Subcutaneous abdominal adipose tissue (tissue), 5 donors: ENCODE data around the gene ACCSL.

ENCODE experiments used
- H3K27ac ChIP-seq: one replicate; pipeline ENCODE4 v1.7.0; 2013; ENCODE audit warnings: low read depth, mild to moderate bottlenecking, inconsistent platforms, low read length, moderate library complexity
- H3K27me3 ChIP-seq, 5 donors: one replicate each; pipeline ENCODE4 v1.7.0; 2013; ENCODE audit warnings: low read length in 5 of 5, inconsistent platforms in 1 of 5; ENCODE audit not compliant: control insufficient read depth in 5 of 5, insufficient read depth in 4 of 5
- H3K36me3 ChIP-seq, 5 donors: one replicate each; pipeline ENCODE4 v1.7.0; 2013; ENCODE audit warnings: low read length in 5 of 5; ENCODE audit not compliant: control insufficient read depth in 5 of 5, insufficient read depth in 5 of 5
- H3K4me1 ChIP-seq, 5 donors: one replicate each; pipeline ENCODE4 v1.7.0; 2013; ENCODE audit warnings: low read length in 5 of 5, mild to moderate bottlenecking in 3 of 5, moderate library complexity in 1 of 5; ENCODE audit not compliant: control insufficient read depth in 5 of 5, insufficient read depth in 5 of 5
- H3K4me3 ChIP-seq, 5 donors: one replicate each; pipeline ENCODE4 v1.7.0; 2013; ENCODE audit warnings: low read length in 5 of 5, low read depth in 1 of 5
- H3K9ac ChIP-seq, 5 donors: one replicate each; pipeline ENCODE4 v1.7.0; 2013; ENCODE audit warnings: low read length in 5 of 5, mild to moderate bottlenecking in 4 of 5, moderate library complexity in 3 of 5
- H3K9me3 ChIP-seq, 5 donors: one replicate each; pipeline ENCODE4 v1.7.0; 2013; ENCODE audit warnings: low read length in 5 of 5; ENCODE audit not compliant: control insufficient read depth in 5 of 5
- donor health status: healthy.
- donor health status: healthy.
- donor health status: healthy.
- donor health status: healthy.
- donor health status: healthy.

ACCSL gene

DNA sequence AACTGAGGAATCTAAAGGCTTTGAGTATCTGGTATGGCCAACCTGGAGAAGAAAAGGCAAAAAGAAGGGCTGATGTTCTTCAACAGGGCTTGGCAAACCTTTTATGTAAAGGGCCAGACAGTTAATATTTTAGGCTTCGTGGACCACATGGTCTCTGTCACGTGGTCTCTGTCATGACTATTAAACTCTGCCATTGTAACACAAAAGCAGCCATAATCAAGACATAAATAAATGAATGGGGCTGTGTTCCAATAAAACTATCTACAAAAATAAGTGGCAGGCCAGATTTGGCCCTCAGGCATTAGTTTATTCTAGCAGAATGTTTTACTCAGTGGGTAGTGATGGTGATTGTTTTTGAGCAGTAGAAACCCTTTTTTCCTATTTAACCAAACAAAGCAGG is 483 bp upstream of the ACCSL start:
- H3K4me1 ChIP-seq = no peaks in the 10 kb centered on the region
- H3K4me3 ChIP-seq = no peak overlapping the region
- H3K27me3 ChIP-seq = peaks cover 0 to 3% (median 0%) of the 10 kb centered on the region in 5 donors
- H3K36me3 ChIP-seq = no peaks in the 10 kb centered on the region
- H3K9me3 ChIP-seq = no peaks in the 10 kb centered on the region
- no peak overlapping the region for H3K9ac ChIP-seq
- no peak overlapping the region for H3K27ac ChIP-seq

DNA sequence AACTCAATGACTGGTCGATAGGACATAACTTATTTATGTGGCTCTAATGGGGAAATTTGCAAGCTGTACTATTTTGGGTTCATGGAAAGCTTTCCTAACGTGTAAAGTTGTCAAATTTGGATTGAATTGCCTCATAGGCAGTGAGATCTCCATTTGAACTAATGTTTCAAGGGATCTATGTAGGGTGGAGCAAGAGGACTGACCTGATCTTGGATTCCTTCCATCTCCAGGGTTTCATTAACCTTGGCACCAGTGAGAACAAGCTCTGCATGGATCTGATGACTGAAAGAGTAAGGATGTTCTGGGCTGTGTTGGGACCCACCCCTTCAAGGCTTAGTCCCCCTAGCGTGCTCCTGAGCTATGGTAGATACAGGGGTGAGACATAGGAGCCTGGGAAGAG is 2.1 kb downstream of the ACCSL start:
- Histone ChIP-seq H3K9ac (no peak overlapping the region), H3K4me3 (no peak overlapping the region), H3K27ac (no peak overlapping the region), H3K4me1 (no peaks in the 10 kb centered on the region), H3K9me3 (no peaks in the 10 kb centered on the region), H3K36me3 (no peaks in the 10 kb centered on the region), H3K27me3 (peaks cover 0 to 3% (median 0%) of the 10 kb centered on the region in 5 donors)

DNA sequence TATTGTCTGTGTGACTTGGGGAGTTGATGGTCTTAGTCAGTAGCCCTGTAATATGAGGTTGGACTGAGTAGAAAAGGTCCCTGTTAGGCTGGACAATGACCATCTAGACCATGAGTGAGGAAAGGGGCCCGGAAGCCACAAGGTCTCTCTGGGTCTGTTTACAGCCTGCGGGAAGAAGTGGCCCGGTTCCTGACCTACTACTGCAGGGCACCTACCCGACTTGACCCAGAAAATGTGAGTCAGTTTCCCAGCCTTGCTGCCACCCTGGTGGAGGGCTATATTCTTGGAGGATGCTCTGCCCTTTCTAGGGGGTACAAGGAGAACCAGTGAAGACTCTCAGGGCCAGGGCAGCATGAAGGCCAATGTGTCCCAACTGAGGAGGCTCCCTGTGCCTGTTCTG is 3.4 kb downstream of the ACCSL start:
- no peaks in the 10 kb centered on the region for H3K9me3 ChIP-seq
- H3K4me1 ChIP-seq = no peaks in the 10 kb centered on the region
- H3K27me3 ChIP-seq = peaks cover 0 to 3% (median 0%) of the 10 kb centered on the region in 5 donors
- no peak overlapping the region for H3K4me3 ChIP-seq
- no peak overlapping the region for H3K27ac ChIP-seq
- no peak overlapping the region for H3K9ac ChIP-seq
- no peaks in the 10 kb centered on the region for H3K36me3 ChIP-seq

DNA sequence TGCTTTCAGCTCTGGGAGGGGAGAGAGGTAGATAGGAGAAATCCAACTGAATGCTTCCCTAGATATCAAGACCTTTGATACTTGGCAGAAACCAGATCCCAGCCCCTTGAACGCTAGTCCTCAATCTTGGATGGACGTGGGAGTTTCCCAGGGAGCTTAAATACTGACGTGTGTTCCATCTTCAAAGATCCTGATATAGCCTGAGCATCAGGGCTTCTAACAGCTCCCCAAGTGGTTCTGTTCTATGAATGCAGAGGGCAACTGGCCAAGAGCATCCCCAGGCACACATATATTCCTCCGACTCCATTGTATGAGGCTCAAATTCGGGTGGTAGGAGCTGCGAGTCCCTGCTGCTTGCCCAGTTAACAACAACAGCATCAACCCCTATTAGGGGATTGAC is 9.6 kb downstream of the ACCSL start:
- Histone ChIP-seq H3K36me3 (no peaks in the 10 kb centered on the region), H3K9me3 (no peaks in the 10 kb centered on the region), H3K27ac (no peak overlapping the region), H3K9ac (no peak overlapping the region), H3K4me3 (no peak overlapping the region), H3K27me3 (no peaks in the 10 kb centered on the region), H3K4me1 (no peaks in the 10 kb centered on the region)

DNA sequence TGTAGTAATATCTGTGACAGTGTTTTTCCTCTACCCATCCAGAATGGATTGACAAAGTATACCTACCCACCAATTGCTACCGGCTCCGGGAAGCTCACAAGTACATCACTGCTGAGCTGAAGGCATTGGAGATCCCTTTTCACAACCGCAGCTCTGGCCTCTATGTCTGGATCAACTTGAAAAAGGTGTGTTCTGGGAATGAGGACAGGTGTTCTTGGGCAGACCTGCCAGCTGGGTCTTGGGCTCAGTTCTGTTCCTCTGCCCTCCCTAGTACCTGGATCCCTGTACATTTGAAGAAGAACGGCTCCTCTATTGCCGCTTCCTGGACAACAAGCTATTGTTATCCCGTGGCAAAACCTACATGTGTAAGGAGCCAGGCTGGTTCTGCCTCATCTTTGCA is 10.5 kb downstream of the ACCSL start:
- H3K27ac ChIP-seq = no peak overlapping the region
- no peaks in the 10 kb centered on the region for H3K9me3 ChIP-seq
- H3K4me3 ChIP-seq = no peak overlapping the region
- no peaks in the 10 kb centered on the region for H3K4me1 ChIP-seq
- H3K36me3 ChIP-seq = no peaks in the 10 kb centered on the region
- no peaks in the 10 kb centered on the region for H3K27me3 ChIP-seq
- no peak overlapping the region for H3K9ac ChIP-seq

DNA sequence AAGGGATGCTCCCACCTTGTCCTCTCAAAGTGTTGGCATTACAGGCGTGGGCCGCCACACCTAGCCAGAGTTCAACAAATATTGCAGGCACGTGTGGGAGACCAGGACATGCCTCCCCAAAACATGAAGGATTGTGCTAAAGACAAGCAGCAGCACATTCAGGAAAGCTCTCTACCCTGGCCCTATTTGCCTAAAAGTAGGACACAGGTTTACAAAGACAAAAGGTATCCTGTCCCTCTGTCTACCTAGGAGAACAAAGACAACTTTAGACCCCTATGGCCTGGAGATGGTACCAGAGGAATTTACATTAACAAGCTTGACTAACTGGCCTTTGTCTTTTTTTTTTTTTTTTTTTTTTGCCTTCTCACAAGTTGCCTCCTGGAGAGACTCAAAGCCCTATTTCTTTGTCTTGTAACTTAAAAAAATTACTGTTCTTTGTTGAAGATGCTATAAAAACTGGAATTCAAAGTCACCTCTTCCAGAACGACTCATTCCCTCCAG is 17.4 kb downstream of the ACCSL start:
- H3K9ac ChIP-seq = peak overlapping the region in 3 of 5 donors; percentile 56 to 93 (median 83)
- peaks cover 0 to 21% (median 15%) of the 10 kb centered on the region in 5 donors for H3K4me1 ChIP-seq
- no peaks in the 10 kb centered on the region for H3K27me3 ChIP-seq
- H3K4me3 ChIP-seq = peak overlapping the region in 2 of 5 donors; percentile 32 to 92
- H3K27ac ChIP-seq = peak overlapping the region; percentile 94
- H3K36me3 ChIP-seq = peaks cover 0 to 10% (median 6%) of the 10 kb centered on the region in 5 donors
- no peaks in the 10 kb centered on the region for H3K9me3 ChIP-seq

DNA sequence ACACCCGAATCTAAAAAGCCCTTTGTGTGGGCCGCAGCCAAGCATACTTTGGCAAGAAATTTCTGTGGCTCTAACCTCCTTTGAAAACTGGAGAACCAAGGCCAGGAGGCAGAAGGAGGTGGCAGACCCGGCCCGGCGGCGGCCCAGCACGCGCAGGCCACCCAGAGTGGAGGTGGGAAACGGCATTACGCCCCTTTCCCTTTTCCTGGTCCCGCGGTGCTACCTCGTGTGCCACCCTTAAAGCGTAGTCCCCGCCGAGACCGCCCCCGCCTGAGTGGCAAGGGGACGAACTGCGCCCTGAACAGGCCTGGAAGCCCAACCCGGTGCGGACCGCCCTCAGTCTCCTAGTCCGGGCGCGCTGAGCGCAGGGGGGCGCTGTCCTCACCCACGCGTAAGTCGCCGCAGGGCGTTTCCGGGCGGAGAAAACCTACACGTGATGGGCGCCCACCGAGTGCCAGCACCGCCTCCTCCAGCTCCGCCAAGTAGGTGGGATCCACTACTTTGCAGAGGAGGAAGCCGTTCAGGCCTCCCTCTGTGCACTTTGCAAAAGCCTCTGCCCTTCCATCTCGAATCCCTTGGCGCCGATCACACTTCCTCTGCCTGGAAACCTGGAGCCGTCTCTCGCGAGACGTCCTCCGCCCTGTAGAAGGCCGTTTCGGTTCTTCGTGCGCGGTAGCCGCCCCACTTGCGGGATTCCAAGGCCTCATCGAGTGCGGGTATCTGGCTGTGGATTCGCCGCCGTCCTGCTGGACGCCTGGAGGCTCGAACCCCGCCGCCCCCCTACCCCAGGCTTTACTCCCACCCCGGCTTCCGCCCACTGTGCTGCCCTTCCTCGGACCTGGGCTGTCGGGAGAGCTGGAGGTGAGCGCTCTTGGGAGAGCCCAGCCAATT is 18.3 kb downstream of the ACCSL start, which contains the start of gene ACCS:
TSS of gene ACCS (plus strand) at position 430 of the 891 bp plus-strand sequence. CDS start 1,358 bp downstream, outside the sequence.
- H3K4me1 ChIP-seq = peaks cover 0 to 23% (median 15%) of the 10 kb centered on the region in 5 donors
- peak within 1 kb of the TSS; percentile 86 to 94 (median 91) for H3K4me3 ChIP-seq
- peak within 1 kb of the TSS; percentile 35 to 93 (median 83) for H3K9ac ChIP-seq
- H3K36me3 ChIP-seq = peaks cover 0 to 19% (median 13%) of the 10 kb centered on the region in 5 donors
- H3K27ac ChIP-seq = peak within 1 kb of the TSS; percentile 94
- no peaks in the 10 kb centered on the region for H3K9me3 ChIP-seq
- no peaks in the 10 kb centered on the region for H3K27me3 ChIP-seq

DNA sequence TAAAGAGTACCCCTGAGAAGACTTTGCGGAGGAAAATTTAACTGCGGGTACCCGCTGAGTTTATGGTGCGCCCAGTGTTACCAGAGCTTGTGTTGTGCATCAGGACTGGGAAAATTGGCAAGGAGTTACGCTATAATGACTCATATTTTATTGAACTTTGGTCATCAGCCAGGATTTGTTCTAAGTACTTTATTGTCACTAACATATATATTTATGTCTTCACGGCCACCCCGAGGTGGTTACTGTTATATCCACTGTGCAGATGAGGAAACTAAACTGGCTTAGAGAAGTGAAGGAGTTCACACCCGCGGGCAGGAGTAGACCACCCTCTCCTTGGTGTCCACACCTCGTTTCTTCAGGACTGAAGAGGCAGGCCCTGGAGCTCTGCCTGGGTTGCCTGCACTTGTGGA is 19.0 kb downstream of the ACCSL start:
- peak overlapping the region; percentile 86 to 94 (median 91) for H3K4me3 ChIP-seq
- H3K9ac ChIP-seq = peak overlapping the region in 4 of 5 donors; percentile 75 to 93 (median 85)
- no peaks in the 10 kb centered on the region for H3K27me3 ChIP-seq
- peak overlapping the region; percentile 94 for H3K27ac ChIP-seq
- peaks cover 0 to 26% (median 18%) of the 10 kb centered on the region in 5 donors for H3K36me3 ChIP-seq
- no peaks in the 10 kb centered on the region for H3K9me3 ChIP-seq
- peaks cover 0 to 23% (median 15%) of the 10 kb centered on the region in 5 donors for H3K4me1 ChIP-seq

DNA sequence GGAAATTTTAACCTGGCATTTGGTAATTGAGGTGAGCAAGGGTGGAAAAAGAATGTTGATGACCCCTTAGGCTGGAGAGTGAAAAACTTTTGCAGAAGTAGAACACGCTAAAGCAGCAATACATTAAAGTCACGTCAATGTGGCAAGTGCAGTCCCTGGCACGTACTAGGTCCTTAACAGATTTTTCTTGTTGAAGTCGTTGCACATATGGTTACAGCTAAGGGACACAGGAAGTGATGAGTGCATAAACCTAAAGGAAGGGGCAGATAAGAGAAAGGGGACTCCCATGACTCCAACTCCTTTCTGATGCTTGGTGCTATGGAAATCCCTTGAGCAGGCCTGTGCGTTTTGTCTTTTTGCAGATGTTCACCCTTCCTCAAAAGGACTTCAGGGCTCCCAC is 19.5 kb downstream of the ACCSL start:
- no peaks in the 10 kb centered on the region for H3K27me3 ChIP-seq
- H3K9ac ChIP-seq = peak overlapping the region in 2 of 5 donors; percentile 83 to 87
- H3K4me1 ChIP-seq = peaks cover 0 to 23% (median 15%) of the 10 kb centered on the region in 5 donors
- H3K4me3 ChIP-seq = peak overlapping the region; percentile 86 to 94 (median 91)
- H3K27ac ChIP-seq = no peak overlapping the region
- no peaks in the 10 kb centered on the region for H3K9me3 ChIP-seq
- peaks cover 0 to 26% (median 18%) of the 10 kb centered on the region in 5 donors for H3K36me3 ChIP-seq

DNA sequence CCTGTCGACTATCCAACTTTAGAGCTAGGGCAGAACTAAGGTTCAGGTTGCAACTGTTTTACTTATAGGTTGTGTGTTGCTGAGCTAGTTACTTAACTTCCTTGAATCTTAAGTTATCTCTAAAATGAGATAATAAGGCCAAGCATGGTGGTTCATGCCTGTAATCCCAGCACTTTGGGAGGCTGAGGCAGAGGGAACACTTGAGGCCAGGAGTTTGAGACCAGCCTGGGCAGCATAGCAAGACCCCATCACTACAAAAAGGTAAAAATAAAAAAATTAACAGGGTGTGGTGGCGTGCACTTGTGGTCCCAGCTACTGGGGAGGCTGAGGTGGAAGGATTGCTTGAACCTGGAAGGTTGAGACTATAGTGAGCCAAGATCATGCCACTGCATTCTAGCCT is 20.4 kb downstream of the ACCSL start:
- H3K27me3 ChIP-seq = no peaks in the 10 kb centered on the region
- peaks cover 0 to 33% (median 25%) of the 10 kb centered on the region in 5 donors for H3K36me3 ChIP-seq

More for the DNA sequence above, 20.4 kb downstream of the ACCSL start:
- H3K4me1 ChIP-seq = peaks cover 0 to 23% (median 15%) of the 10 kb centered on the region in 5 donors
- H3K4me3 ChIP-seq = no peak overlapping the region
- H3K9me3 ChIP-seq = no peaks in the 10 kb centered on the region
- H3K9ac ChIP-seq = no peak overlapping the region
- H3K27ac ChIP-seq = no peak overlapping the region
